Measurements from ENCODE around the gene CYP2W1.

Gene CYP2W1

GRCh38 chr7:974172-974571, 8.8 kb upstream of the CYP2W1 start:
- Histone ChIP-seq H3K4me3 (replicated peaks; ENCODE audit: insufficient read depth, low read length) (peak overlapping the region; percentile 99), H3K27ac (replicated peaks) (peak overlapping the region; percentile 98), H3K27me3 (ENCODE audit: insufficient read depth, poor library complexity, severe bottlenecking) (no peaks in the 10 kb centered on the region)
- peak in 1 of 2 experiments; percentile 56 for DNase-seq (ENCODE audit: low read depth in 1 of 2, low spot score in 1 of 2)
- TF ChIP-seq GABPA (IDR thresholded peaks at IDR 0.05; ENCODE audit: low read depth) (no peak), CTCF (IDR thresholded peaks at IDR 0.05; ENCODE audit: insufficient read depth, low read length) (no peak), SPI1 (IDR thresholded peaks at IDR 0.05; ENCODE audit: borderline replicate concordance, low read depth) (no peak), POLR2AphosphoS5 (IDR thresholded peaks at IDR 0.05; ENCODE audit: low read depth) (no peak)

- peak; percentile 86 to 87 for DNase-seq (ENCODE audit: low read depth in 1 of 2, low spot score in 1 of 2)
- H3K27me3 ChIP-seq (ENCODE audit: insufficient read depth, poor library complexity, severe bottlenecking) = no peaks in the 10 kb centered on the region
- peak; percentile 89 for TF ChIP-seq POLR2AphosphoS5 (IDR thresholded peaks at IDR 0.05; ENCODE audit: low read depth)
- no peak for TF ChIP-seq REST (IDR thresholded peaks at IDR 0.05; ENCODE audit: insufficient replicate concordance, low read depth)
- peak within 1 kb of the TSS; percentile 99 for H3K4me3 ChIP-seq (replicated peaks; ENCODE audit: insufficient read depth, low read length)
- H3K27ac ChIP-seq (replicated peaks) = peak within 1 kb of the TSS; percentile 98
These were observed 7.9 kb upstream of the CYP2W1 start, which contains the start of gene COX19 for GRCh38 chr7:974820-975681. Gene COX19, minus strand, starts transcription at chr7:975549. Its CDS starts 40 bp downstream, at chr7:975509.

GRCh38 chr7:975702-976473, 7.1 kb upstream of the CYP2W1 start:
- no peak for TF ChIP-seq CTCF (IDR thresholded peaks at IDR 0.05; ENCODE audit: insufficient read depth, low read length)
- no peak for TF ChIP-seq SPI1 (IDR thresholded peaks at IDR 0.05; ENCODE audit: borderline replicate concordance, low read depth)
- no peak for TF ChIP-seq REST (IDR thresholded peaks at IDR 0.05; ENCODE audit: insufficient replicate concordance, low read depth)
- no peak for TF ChIP-seq POLR2AphosphoS5 (IDR thresholded peaks at IDR 0.05; ENCODE audit: low read depth)
- no peak for TF ChIP-seq GABPA (IDR thresholded peaks at IDR 0.05; ENCODE audit: low read depth)
- Histone ChIP-seq H3K4me3 (replicated peaks; ENCODE audit: insufficient read depth, low read length) (peak overlapping the region; percentile 99), H3K27ac (replicated peaks) (no peak overlapping the region)

GRCh38 chr7:976901-977325, 6.1 kb upstream of the CYP2W1 start:
- Histone ChIP-seq H3K27me3 (ENCODE audit: insufficient read depth, poor library complexity, severe bottlenecking) (no peaks in the 10 kb centered on the region), H3K4me3 (replicated peaks; ENCODE audit: insufficient read depth, low read length) (no peak overlapping the region), H3K27ac (replicated peaks) (no peak overlapping the region)
- DNase-seq (ENCODE audit: low read depth in 1 of 2, low spot score in 1 of 2) = no peak
- TF ChIP-seq POLR2AphosphoS5 (IDR thresholded peaks at IDR 0.05; ENCODE audit: low read depth) (no peak), CTCF (IDR thresholded peaks at IDR 0.05; ENCODE audit: insufficient read depth, low read length) (no peak)

More at GRCh38 chr7:975702-976473, 7.1 kb upstream of the CYP2W1 start:
- no peaks in the 10 kb centered on the region for H3K27me3 ChIP-seq (ENCODE audit: insufficient read depth, poor library complexity, severe bottlenecking)
- DNase-seq (ENCODE audit: low read depth in 1 of 2, low spot score in 1 of 2) = no peak
